Mesendoderm (in vitro differentiated cells): ENCODE results near the gene CDC42SE2.
"Not testable (repeated sequence)": the region's sequence is repeated elsewhere in the genome, so short reads cannot be mapped to it uniquely, and the experiment has no call there.

Experiments
- DNase-seq: peaks from one replicate; pipeline ENCODE4 v3.0.0; 2013
- H2AK5ac ChIP-seq: 2 replicates; pipeline ENCODE4 v1.6.1; 2013; ENCODE audit warnings: low read length, inconsistent platforms
- H2BK120ac ChIP-seq: 2 replicates; pipeline ENCODE4 v1.6.1; 2013; ENCODE audit warnings: low read depth, mild to moderate bottlenecking, low read length, moderate library complexity, mixed read lengths
- H2BK15ac ChIP-seq: replicated peaks from 2 replicates; pipeline ENCODE4 v1.6.1; 2013; ENCODE audit warnings: low read depth, mild to moderate bottlenecking, moderate library complexity
- H2BK5ac ChIP-seq: 2 replicates; pipeline ENCODE4 v1.6.1; 2013; ENCODE audit warnings: low read length, inconsistent platforms
- H3K18ac ChIP-seq: 2 replicates; pipeline ENCODE4 v1.6.1; 2013; ENCODE audit warnings: mild to moderate bottlenecking, low read length, mixed read lengths
- H3K23ac ChIP-seq: one replicate; pipeline ENCODE4 v1.6.1; 2013; ENCODE audit warnings: low read length
- H3K27ac ChIP-seq: 2 replicates; pipeline ENCODE4 v1.5.1; 2013; ENCODE audit warnings: low read depth, mild to moderate bottlenecking, inconsistent platforms, low read length, moderate library complexity
- H3K27me3 ChIP-seq: 2 replicates; pipeline ENCODE4 v1.6.1; 2013; ENCODE audit warnings: low read length, control low read depth, mild to moderate bottlenecking, inconsistent platforms; ENCODE audit not compliant: insufficient read depth, poor library complexity
- H3K36me3 ChIP-seq: 2 replicates; pipeline ENCODE4 v1.6.1; 2013; ENCODE audit warnings: low read length, inconsistent platforms; ENCODE audit not compliant: control insufficient read depth, insufficient read depth
- H3K4ac ChIP-seq: one replicate; pipeline ENCODE4 v1.6.1; 2013; ENCODE audit warnings: low read depth, mild to moderate bottlenecking, low read length, moderate library complexity
- H3K4me1 ChIP-seq: 2 replicates; pipeline ENCODE4 v1.6.1; 2013; ENCODE audit warnings: low read depth, low read length, inconsistent platforms; ENCODE audit not compliant: control insufficient read depth
- H3K4me2 ChIP-seq: 2 replicates; pipeline ENCODE4 v1.6.1; 2013; ENCODE audit warnings: low read length
- H3K4me3 ChIP-seq: 2 replicates; pipeline ENCODE4 v1.5.1; 2013; ENCODE audit warnings: mild to moderate bottlenecking, low read length
- H3K56ac ChIP-seq: one replicate; pipeline ENCODE4 v1.6.1; 2013; ENCODE audit warnings: low read length
- H3K79me1 ChIP-seq: 2 replicates; pipeline ENCODE4 v1.6.1; 2013; ENCODE audit warnings: low read length, inconsistent platforms
- H3K79me2 ChIP-seq: 2 replicates; pipeline ENCODE4 v1.6.1; 2013; ENCODE audit warnings: mild to moderate bottlenecking, low read length; ENCODE audit not compliant: control insufficient read depth, insufficient read depth
- H3K9ac ChIP-seq: 2 replicates; pipeline ENCODE4 v1.6.1; 2013; ENCODE audit warnings: low read length, inconsistent platforms
- H4K5ac ChIP-seq: one replicate; pipeline ENCODE4 v1.6.1; 2013; ENCODE audit warnings: low read length
- H4K8ac ChIP-seq: one replicate; pipeline ENCODE4 v1.6.1; 2013; ENCODE audit warnings: low read depth, mild to moderate bottlenecking, control low read depth, low read length, moderate library complexity
- WGBS: extraction: QIAGEN DNeasy Blood & Tissue Kit; methylation state at CpG from one replicate; pipeline ENCODE4 v1.1.7; 2013; ENCODE audit warnings: low lambda C conversion rate, missing lambda C conversion rate; ENCODE audit not compliant: insufficient coverage; ENCODE audit errors: extremely low coverage; 5-methylcytosine and 5-hydroxymethylcytosine counted together

The CDC42SE2 gene

DNA sequence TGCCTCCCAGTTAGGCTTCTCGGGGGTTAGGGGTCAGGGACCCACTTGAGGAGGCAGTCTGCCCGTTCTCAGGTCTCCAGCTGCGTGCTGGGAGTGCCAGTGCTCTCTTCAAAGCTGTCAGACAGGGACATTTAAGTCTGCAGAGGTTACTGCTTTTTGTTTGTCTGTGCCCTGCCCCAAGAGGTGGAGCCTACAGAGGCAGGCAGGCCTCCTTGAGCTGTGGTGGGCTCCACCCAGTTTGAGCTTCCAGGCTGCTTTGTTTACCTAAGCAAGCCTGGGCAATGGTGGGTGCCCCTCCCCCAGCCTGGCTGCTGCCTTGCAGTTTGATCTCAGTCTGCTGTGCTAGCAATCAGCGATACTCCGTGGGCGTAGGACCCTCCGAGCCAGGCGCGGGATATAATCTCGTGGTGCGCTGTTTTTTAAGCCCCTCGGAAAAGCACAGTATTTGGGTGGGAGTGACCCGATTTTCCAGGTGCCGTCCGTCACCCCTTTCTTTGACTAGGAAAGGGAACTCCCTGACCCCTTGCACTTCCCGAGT, 48.5 kb downstream of the CDC42SE2 start:
- no CpG with 5 or more reads among the region's 16 CpGs for WGBS
- not testable (repeated sequence) for H2BK120ac ChIP-seq, H3K27me3 ChIP-seq, DNase-seq, H3K36me3 ChIP-seq, H3K27ac ChIP-seq, H3K4me3 ChIP-seq, H3K23ac ChIP-seq, H3K79me1 ChIP-seq, H3K79me2 ChIP-seq, H4K8ac ChIP-seq, H4K5ac ChIP-seq, H3K4me2 ChIP-seq, H3K9ac ChIP-seq, H2BK15ac ChIP-seq, H2BK5ac ChIP-seq, H3K4me1 ChIP-seq, H3K18ac ChIP-seq, H2AK5ac ChIP-seq, H3K4ac ChIP-seq
- H3K56ac ChIP-seq, result peak overlapping the region; percentile 25

DNA sequence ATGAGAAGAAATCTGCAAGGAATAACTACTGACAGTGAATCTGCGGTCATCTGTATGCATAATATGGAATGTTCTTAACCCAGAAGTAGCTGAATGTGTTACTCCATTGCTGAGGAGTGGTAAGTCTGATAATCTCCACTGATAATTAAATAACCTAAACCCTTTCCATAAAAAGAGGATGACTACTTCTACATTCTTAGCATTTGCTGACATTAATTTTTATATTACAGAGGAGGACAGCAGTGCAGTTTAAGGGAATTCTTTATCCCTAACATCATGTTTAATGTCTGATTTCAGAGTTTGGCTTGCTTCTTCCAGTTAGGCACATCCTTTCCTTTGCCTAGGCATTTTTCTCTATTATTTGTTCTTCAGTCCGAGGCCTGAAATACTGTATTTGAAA, 52.2 kb downstream of the CDC42SE2 start:
- Histone ChIP-seq H3K18ac (no peak overlapping the region), H2AK5ac (no peak overlapping the region), H3K36me3 (no peaks in the 10 kb centered on the region), H2BK5ac (no peak overlapping the region), H3K27ac (no peak overlapping the region), H3K9ac (no peak overlapping the region), H3K79me1 (peaks cover 6% of the 10 kb centered on the region), H4K8ac (no peak overlapping the region), H2BK120ac (no peak overlapping the region), H2BK15ac (no peak overlapping the region), H3K4me2 (no peak overlapping the region), H4K5ac (no peak overlapping the region), H3K4ac (no peak overlapping the region), H3K4me1 (peaks cover 6% of the 10 kb centered on the region), H3K4me3 (no peak overlapping the region), H3K79me2 (peaks cover 10% of the 10 kb centered on the region), H3K56ac (no peak overlapping the region), H3K23ac (no peak overlapping the region), H3K27me3 (no peaks in the 10 kb centered on the region)
- DNase-seq, result no peak
- no CpG with 5 or more reads among the region's 2 CpGs for WGBS

DNA sequence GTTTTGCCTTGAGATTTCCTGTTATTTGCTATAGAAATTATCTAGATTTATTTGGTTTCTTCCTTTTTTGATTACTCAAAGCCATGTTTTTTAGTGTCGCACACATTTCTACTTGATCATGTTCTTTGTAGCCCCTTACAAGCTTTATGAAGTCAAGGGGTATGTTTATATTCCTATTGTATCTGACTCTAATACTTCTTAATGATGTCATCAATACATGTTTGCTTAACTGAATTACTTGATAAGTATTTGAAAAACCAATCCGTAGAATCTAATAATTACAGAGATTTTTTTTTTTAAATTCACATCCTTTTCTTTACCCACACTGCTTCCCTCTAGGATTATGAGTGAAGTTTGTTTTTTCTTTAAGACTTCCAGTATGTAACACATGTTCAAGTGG, 53.0 kb downstream of the CDC42SE2 start:
- no peak for DNase-seq
- H3K27me3 ChIP-seq, result no peaks in the 10 kb centered on the region
- WGBS, result no CpG with 5 or more reads among the region's 2 CpGs
- H3K36me3 ChIP-seq, result no peaks in the 10 kb centered on the region
- peaks cover 6% of the 10 kb centered on the region for H3K79me1 ChIP-seq
- no peak overlapping the region for H3K23ac ChIP-seq
- no peak overlapping the region for H2BK15ac ChIP-seq
- no peak overlapping the region for H4K5ac ChIP-seq
- no peak overlapping the region for H3K9ac ChIP-seq
- no peak overlapping the region for H2BK5ac ChIP-seq
- H3K79me2 ChIP-seq, result peaks cover 10% of the 10 kb centered on the region
- no peak overlapping the region for H3K18ac ChIP-seq
- H2BK120ac ChIP-seq, result no peak overlapping the region
- no peak overlapping the region for H3K4me3 ChIP-seq
- H3K4me2 ChIP-seq, result no peak overlapping the region
- H2AK5ac ChIP-seq, result no peak overlapping the region
- no peak overlapping the region for H3K56ac ChIP-seq
- peaks cover 6% of the 10 kb centered on the region for H3K4me1 ChIP-seq
- no peak overlapping the region for H4K8ac ChIP-seq
- no peak overlapping the region for H3K4ac ChIP-seq
- no peak overlapping the region for H3K27ac ChIP-seq

DNA sequence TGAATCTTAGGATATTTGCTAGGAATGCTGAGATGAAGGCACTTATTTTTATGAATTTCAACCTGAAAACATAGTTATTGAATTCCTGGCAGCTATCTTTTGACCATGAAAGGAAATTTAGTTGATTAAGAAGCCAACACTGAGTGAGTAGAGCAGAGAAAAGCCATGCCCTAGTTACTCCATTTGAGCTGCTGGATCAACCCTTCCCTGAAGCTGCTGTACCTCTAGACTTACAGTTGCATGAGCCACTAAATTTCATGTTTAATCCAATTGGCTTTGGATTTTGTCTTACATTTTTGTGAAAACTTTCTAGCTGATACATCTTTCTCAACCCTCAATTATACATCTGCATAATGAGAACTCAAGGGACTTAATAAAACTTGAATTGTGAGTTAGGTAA, 54.6 kb downstream of the CDC42SE2 start:
- Histone ChIP-seq H3K4me2 (no peak overlapping the region), H3K27me3 (no peaks in the 10 kb centered on the region), H3K4me3 (no peak overlapping the region), H3K4ac (no peak overlapping the region), H4K8ac (no peak overlapping the region), H3K23ac (no peak overlapping the region), H3K79me1 (peaks cover 6% of the 10 kb centered on the region), H3K18ac (no peak overlapping the region), H3K36me3 (no peaks in the 10 kb centered on the region), H2AK5ac (no peak overlapping the region), H2BK120ac (no peak overlapping the region), H2BK15ac (no peak overlapping the region), H3K4me1 (peaks cover 6% of the 10 kb centered on the region), H4K5ac (no peak overlapping the region), H3K79me2 (peaks cover 10% of the 10 kb centered on the region), H2BK5ac (no peak overlapping the region), H3K56ac (no peak overlapping the region), H3K9ac (no peak overlapping the region), H3K27ac (no peak overlapping the region)
- DNase-seq, result no peak

DNA sequence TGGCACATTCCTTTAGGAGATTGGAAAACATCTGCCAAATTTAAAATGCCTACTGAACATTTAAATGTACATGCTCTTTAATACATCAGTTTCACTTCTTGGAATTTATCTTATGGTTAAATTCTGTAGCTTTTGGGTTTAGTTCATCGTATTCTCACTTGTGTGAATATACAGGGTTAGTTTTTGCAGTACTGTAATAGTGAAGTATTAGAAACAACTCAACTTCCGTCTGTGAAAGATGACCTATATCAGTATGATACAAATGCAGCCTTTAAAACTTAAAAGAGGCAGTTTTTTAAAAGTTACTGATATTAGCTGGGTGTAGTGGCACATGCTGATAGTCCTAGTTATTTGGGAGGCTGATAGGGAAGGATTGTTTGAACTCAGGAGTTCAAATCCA, 57.2 kb downstream of the CDC42SE2 start:
- H3K4me2 ChIP-seq, result no peak overlapping the region

DNA sequence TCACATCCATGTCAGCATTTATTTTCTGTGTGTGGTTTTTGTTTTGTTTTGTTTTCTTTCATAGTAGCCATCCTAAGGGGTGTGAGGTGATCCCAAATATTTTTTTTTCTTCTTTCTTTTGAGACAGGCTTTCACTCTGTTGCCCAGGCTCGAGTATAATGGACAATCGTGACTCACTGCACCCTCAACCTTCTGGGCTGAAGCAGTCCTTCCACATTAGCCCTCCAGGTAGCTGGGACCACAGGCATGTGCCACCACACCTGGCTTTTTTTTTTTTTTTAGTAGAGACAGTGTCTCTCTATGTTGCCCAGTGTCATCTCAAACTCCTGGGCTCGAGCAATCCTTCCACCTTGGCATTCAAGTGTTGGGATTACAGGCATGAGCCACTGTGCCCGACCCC, 59.1 kb downstream of the CDC42SE2 start:
- Histone ChIP-seq H4K8ac (no peak overlapping the region), H4K5ac (no peak overlapping the region), H2BK15ac (no peak overlapping the region), H3K27ac (no peak overlapping the region), H3K27me3 (no peaks in the 10 kb centered on the region), H2AK5ac (no peak overlapping the region), H3K23ac (no peak overlapping the region), H3K4me1 (no peaks in the 10 kb centered on the region), H3K36me3 (no peaks in the 10 kb centered on the region), H3K4ac (no peak overlapping the region), H3K4me2 (no peak overlapping the region), H2BK120ac (no peak overlapping the region), H3K18ac (no peak overlapping the region), H3K9ac (no peak overlapping the region), H2BK5ac (no peak overlapping the region), H3K4me3 (no peak overlapping the region), H3K79me2 (no peaks in the 10 kb centered on the region), H3K79me1 (no peaks in the 10 kb centered on the region), H3K56ac (no peak overlapping the region)
- no CpG with 5 or more reads among the region's 4 CpGs for WGBS
- DNase-seq, result no peak

More for the DNA sequence above, 57.2 kb downstream of the CDC42SE2 start:
- no peaks in the 10 kb centered on the region for H3K27me3 ChIP-seq
- H3K79me2 ChIP-seq, result no peaks in the 10 kb centered on the region
- no peaks in the 10 kb centered on the region for H3K36me3 ChIP-seq
- H3K9ac ChIP-seq, result no peak overlapping the region
- no peak overlapping the region for H2AK5ac ChIP-seq
- H3K79me1 ChIP-seq, result no peaks in the 10 kb centered on the region
- H3K4ac ChIP-seq, result no peak overlapping the region
- H2BK15ac ChIP-seq, result no peak overlapping the region
- H2BK120ac ChIP-seq, result no peak overlapping the region
- H2BK5ac ChIP-seq, result no peak overlapping the region
- no peaks in the 10 kb centered on the region for H3K4me1 ChIP-seq
- no peak overlapping the region for H3K4me3 ChIP-seq
- no peak overlapping the region for H4K8ac ChIP-seq
- no CpG with 5 or more reads among the region's 2 CpGs for WGBS
- no peak overlapping the region for H3K56ac ChIP-seq
- no peak overlapping the region for H4K5ac ChIP-seq
- H3K27ac ChIP-seq, result no peak overlapping the region
- DNase-seq, result no peak
- H3K23ac ChIP-seq, result no peak overlapping the region
- H3K18ac ChIP-seq, result no peak overlapping the region
